B cell (primary cell): ENCODE data around the gene RHNO1. TPM values are rescaled to one million over a fixed set of nuclear protein-coding genes. Genes with fewer than 3 reads are reported as not detected.

Experiments
- ATAC-seq: fragments of 200-7000 bp; cut with Tn5 transposase; one replicate; pipeline ENCODE4 v1.10.0; 2021; ENCODE audit warnings: low read depth, mild to moderate bottlenecking, moderate number of reproducible peaks, moderate library complexity
- CTCF ChIA-PET: fragments of 350-600 bp; sonication (Branson Sonifier 250); formaldehyde crosslinking; loops from one replicate; lab custom pipeline; 2021; ENCODE audit warnings: antibody characterized with exemption, inconsistent platforms; lab: Charles Lee
- POLR2A ChIA-PET: fragments of 350-600 bp; sonication (Branson Sonifier 250); formaldehyde crosslinking; loops from one replicate; lab custom pipeline; 2021; ENCODE audit warnings: antibody characterized with exemption; lab: Charles Lee
- DNase-seq: peaks from one replicate; pipeline ENCODE4 v3.0.0; 2013
- H2AFZ ChIP-seq: 2 replicates; pipeline ENCODE4 v1.6.1; 2012; ENCODE audit warnings: mild to moderate bottlenecking, low read depth, low read length; ENCODE audit not compliant: insufficient read depth, poor library complexity, severe bottlenecking
- H3K27ac ChIP-seq, 2 donors: 1 replicate in 1 of 2; 2 replicates in 1 of 2; pipeline ENCODE4 v1.5.1; 2012 to 2013; ENCODE audit warnings: low read length in 2 of 2, mild to moderate bottlenecking in 2 of 2, moderate library complexity in 1 of 2
- H3K27me3 ChIP-seq, 4 experiments: fragments of 200-600 bp in 1 of 4; sonication (generic) in 1 of 4; replicated peaks in 1 of 4; 1 replicate in 2 of 4; 2 replicates in 2 of 4; pipeline versions ENCODE4 v1.6.1 to v1.7.0; 2013 to 2016; ENCODE audit warnings: low read length in 3 of 4, mild to moderate bottlenecking in 2 of 4, mixed read lengths in 1 of 4, moderate library complexity in 1 of 4; ENCODE audit not compliant: insufficient read depth in 4 of 4, control insufficient read depth in 3 of 4; ENCODE audit errors: control extremely low read depth in 1 of 4
- H3K36me3 ChIP-seq, 2 experiments: replicated peaks in 1 of 2; 1 replicate in 1 of 2; 2 replicates in 1 of 2; pipeline versions ENCODE4 v1.6.1 to v1.7.1; 2013; ENCODE audit warnings: low read length in 1 of 2; ENCODE audit not compliant: insufficient read depth in 2 of 2, control insufficient read depth in 1 of 2; ENCODE audit errors: control extremely low read depth in 1 of 2, extremely low read depth in 1 of 2
- H3K4me1 ChIP-seq, 2 donors: fragments of 200-600 bp in 1 of 2; sonication (generic) in 1 of 2; 1 replicate in 1 of 2; 2 replicates in 1 of 2; pipeline versions ENCODE4 v1.5.1 to v1.6.1; 2013 to 2017; ENCODE audit warnings: low read length in 2 of 2; ENCODE audit not compliant: control insufficient read depth in 2 of 2, insufficient read depth in 2 of 2
- H3K4me2 ChIP-seq: replicated peaks from 2 replicates; pipeline ENCODE3; 2012; ENCODE audit warnings: mild to moderate bottlenecking, low read depth, low read length; ENCODE audit not compliant: poor library complexity, severe bottlenecking
- H3K4me3 ChIP-seq, 5 experiments: fragments of 200-600 bp in 1 of 5; sonication (generic) in 1 of 5; 1 replicate in 3 of 5; 2 replicates in 2 of 5; pipeline versions ENCODE4 v1.5.1 to v1.7.0; 2011 to 2016; ENCODE audit warnings: low read length in 4 of 5, mild to moderate bottlenecking in 4 of 5, low read depth in 2 of 5, control low read depth in 1 of 5, moderate library complexity in 1 of 5; ENCODE audit not compliant: insufficient read depth in 1 of 5; ENCODE audit errors: control extremely low read depth in 1 of 5, extremely low read depth in 1 of 5
- H3K79me2 ChIP-seq: fragments of 200-600 bp; sonication (generic); one replicate; pipeline ENCODE4 v1.6.0; 2016; ENCODE audit warnings: low read length; ENCODE audit not compliant: control insufficient read depth, insufficient read depth
- H3K9ac ChIP-seq: fragments of 200-600 bp; sonication (generic); 2 replicates; pipeline ENCODE4 v1.6.1; 2017; ENCODE audit warnings: mild to moderate bottlenecking, low read length, moderate library complexity
- H3K9me3 ChIP-seq, 3 donors: one replicate each; pipeline versions ENCODE4 v1.6.1 to v1.7.1; 2013; ENCODE audit warnings: low read length in 2 of 3; ENCODE audit not compliant: control insufficient read depth in 2 of 3, insufficient read depth in 1 of 3; ENCODE audit errors: control extremely low read depth in 1 of 3
- H4K20me1 ChIP-seq: 2 replicates; pipeline ENCODE4 v1.6.0; 2012; ENCODE audit warnings: mild to moderate bottlenecking, low read length; ENCODE audit not compliant: insufficient read depth, control insufficient read depth, poor library complexity, severe bottlenecking
- H3K27ac Mint-ChIP-seq: one replicate; pipeline ENCODE4 v1.8.0; 2021; ENCODE audit warnings: mixed read lengths
- H3K27me3 Mint-ChIP-seq: one replicate; pipeline ENCODE4 v1.8.0; 2021; ENCODE audit warnings: mixed read lengths
- H3K4me1 Mint-ChIP-seq: one replicate; pipeline ENCODE4 v1.8.0; 2021; ENCODE audit warnings: mixed read lengths
- H3K4me3 Mint-ChIP-seq: one replicate; pipeline ENCODE4 v1.8.0; 2021; ENCODE audit warnings: mixed read lengths
- H3K9me3 Mint-ChIP-seq: one replicate; pipeline ENCODE4 v1.8.0; 2022; ENCODE audit warnings: mixed read lengths; ENCODE audit not compliant: insufficient read depth
- CTCF ChIP-seq: fragments of 200-600 bp; IDR thresholded peaks from one replicate; pipeline ENCODE4 v1.8.0; 2022; ENCODE audit warnings: antibody characterized with exemption, mild to moderate bottlenecking
- EZH2 ChIP-seq: IDR thresholded peaks from 2 replicates; pipeline ENCODE4 v1.6.1; 2012; ENCODE audit warnings: borderline replicate concordance, low read depth, mild to moderate bottlenecking, moderate library complexity, low read length; ENCODE audit not compliant: insufficient read depth, poor library complexity, severe bottlenecking
- WGBS: methylation state at CpG from one replicate; pipeline ENCODE4 v1.1.5; 2013; ENCODE audit warnings: missing lambda C conversion rate; ENCODE audit not compliant: insufficient coverage; 5-methylcytosine and 5-hydroxymethylcytosine counted together
- intact Hi-C: fragments of 100-400 bp; cut with micrococcal nuclease; formaldehyde crosslinking; loops from one replicate; pipeline ENCODE4 v1.10.0; 2022
- polyA plus RNA-seq: library from polyadenylated mRNA; depleted of rRNA; stranded (reverse); fragments of >200 nt; gene quantifications from 2 replicates; pipeline ENCODE4 v1.2.3, GENCODE V29; 2012
- total RNA-seq, 2 donors: library from RNA; stranded (reverse); fragments of 120-200 nt in 1 of 2; gene quantifications; 1 replicate in 1 of 2; 2 replicates in 1 of 2; pipeline versions ENCODE4 v1.2.3 to v1.2.4, GENCODE V29; 2013 to 2022

Gene RHNO1
- total and polyA plus RNA-seq, 2 donors (not counting 1 experiment from before 2014, with no cell fraction given) = 13.3 to 13.5 TPM

- Histone ChIP-seq H3K4me1 (no peaks in the 10 kb centered on the region), H3K27me3 (no peaks in the 10 kb centered on the region), H2AFZ (no peak overlapping the region), H3K9me3 (no peaks in the 10 kb centered on the region), H3K79me2 (no peaks in the 10 kb centered on the region), H3K9ac (no peak overlapping the region), H3K4me3 (no peak overlapping the region), H4K20me1 (no peaks in the 10 kb centered on the region), H3K36me3 (peaks cover 0 to 5% of the 10 kb centered on the region in 2 experiments), H3K27ac (no peak overlapping the region), H3K4me2 (no peak overlapping the region)
- Mint-ChIP-seq H3K9me3 (no peaks in the 10 kb centered on the region), H3K4me1 (no peaks in the 10 kb centered on the region), H3K27ac (no peak overlapping the region), H3K4me3 (no peak overlapping the region), H3K27me3 (no peaks in the 10 kb centered on the region)
- DNase-seq (no peak), ATAC-seq (no peak)
- TF ChIP-seq EZH2 (no peak), CTCF (no peak)
- intact Hi-C loops = loop anchor here (10.0 kb wide), 1 partner anchor 183 kb away; no protein-coding TSS in a partner anchor
- CTCF ChIA-PET = no interaction called here
- POLR2A ChIA-PET = no interaction called here
- WGBS = no CpG with 5 or more reads among the region's 3 CpGs
Observed at GRCh38 chr12:2851931-2852330, 25.1 kb upstream of the RHNO1 start.

- Histone ChIP-seq H3K9me3 (no peaks in the 10 kb centered on the region), H3K36me3 (peaks cover 0 to 10% of the 10 kb centered on the region in 2 experiments), H2AFZ (no peak overlapping the region), H4K20me1 (no peaks in the 10 kb centered on the region), H3K79me2 (no peaks in the 10 kb centered on the region), H3K27ac (no peak overlapping the region), H3K27me3 (no peaks in the 10 kb centered on the region), H3K4me1 (no peaks in the 10 kb centered on the region), H3K4me2 (no peak overlapping the region), H3K4me3 (no peak overlapping the region), H3K9ac (no peak overlapping the region)
- ChIA-PET POLR2A (no interaction called here), CTCF (interaction anchor here (1.0 to 3.8 kb wide), 5 partner anchors 9 to 188 kb away, joined by 3 to 22 read pairs (median 5); no protein-coding TSS in a partner anchor)
- no peaks in the 10 kb centered on the region for H3K4me1 Mint-ChIP-seq
- DNase-seq (peak; percentile 44), ATAC-seq (no peak)
- H3K4me3 Mint-ChIP-seq = no peak overlapping the region
- H3K27ac Mint-ChIP-seq = no peak overlapping the region
- intact Hi-C loops = loop anchor here (10.0 kb wide), 1 partner anchor 181 kb away; no protein-coding TSS in a partner anchor
- TF ChIP-seq EZH2 (no peak), CTCF (peak; percentile 56)
- WGBS = 30% methylated on average over 8 of the region's 11 CpGs
- H3K9me3 Mint-ChIP-seq = no peaks in the 10 kb centered on the region
- no peaks in the 10 kb centered on the region for H3K27me3 Mint-ChIP-seq
Observed at GRCh38 chr12:2853626-2854025, 23.4 kb upstream of the RHNO1 start.
